Measurements from ENCODE around the gene BAIAP2.

The BAIAP2 gene

GRCh38 chr17:81039854-81040758 is 5.2 kb downstream of the BAIAP2 start:
- TF ChIP-seq CTCF (IDR thresholded peaks at IDR 0.05; ENCODE audit: control insufficient read depth, extremely low read depth, insufficient read depth) = no peak
- no peak overlapping the region for H3K4me3 ChIP-seq (ENCODE audit: low read depth, low read length)
- no peak for DNase-seq (ENCODE audit: low read depth)

GRCh38 chr17:81040791-81041337 is 5.9 kb downstream of the BAIAP2 start:
- H3K4me3 ChIP-seq (ENCODE audit: low read depth, low read length) = no peak overlapping the region
- DNase-seq (ENCODE audit: low read depth) = no peak

DNA sequence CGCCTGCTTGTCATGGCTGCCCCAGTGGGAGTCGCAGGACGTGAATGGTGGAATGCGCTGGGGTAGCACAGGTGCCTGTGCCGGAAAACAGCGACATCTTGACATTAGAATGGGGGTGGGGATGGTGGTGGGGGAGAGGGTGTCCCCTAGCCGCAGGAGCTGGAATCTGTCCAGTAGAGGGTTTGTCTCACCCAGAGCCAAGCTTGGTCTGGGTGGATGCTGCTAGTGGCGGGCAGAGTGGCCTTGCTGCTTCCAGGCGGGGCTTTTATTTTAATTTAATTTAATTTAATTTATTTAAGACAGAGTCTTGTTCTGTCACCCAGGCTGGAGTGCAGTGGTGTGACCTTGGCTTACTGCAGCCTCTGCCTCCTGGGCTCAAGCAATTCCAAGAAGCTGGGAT is 7.7 kb downstream of the BAIAP2 start:
- DNase-seq (ENCODE audit: low read depth) = no peak
- TF ChIP-seq CTCF (IDR thresholded peaks at IDR 0.05; ENCODE audit: control insufficient read depth, extremely low read depth, insufficient read depth) = no peak

More at GRCh38 chr17:81040791-81041337, 5.9 kb downstream of the BAIAP2 start:
- no peak for TF ChIP-seq CTCF (IDR thresholded peaks at IDR 0.05; ENCODE audit: control insufficient read depth, extremely low read depth, insufficient read depth)

DNA sequence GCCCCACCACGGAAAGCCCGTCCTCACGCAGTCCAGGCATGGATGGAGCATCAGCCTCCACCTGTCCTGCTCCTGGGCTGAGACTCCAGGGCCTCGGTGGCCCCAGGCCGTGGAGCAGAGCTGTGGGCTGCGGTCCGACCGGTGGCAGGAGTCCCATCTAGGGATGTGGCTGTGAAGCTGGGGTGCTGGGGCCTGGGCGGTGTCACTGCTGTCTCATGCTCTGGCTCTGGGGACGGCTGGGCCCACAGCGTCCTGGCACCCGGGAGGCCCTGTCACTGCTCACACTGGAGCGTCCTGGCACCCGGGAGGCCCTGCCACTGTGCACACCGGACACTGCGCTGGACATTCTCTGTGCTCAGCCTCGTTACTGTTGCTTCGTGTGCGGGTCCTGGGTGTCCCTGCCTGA is 8.4 kb downstream of the BAIAP2 start:
- DNase-seq (ENCODE audit: low read depth) = no peak
- no peak for TF ChIP-seq CTCF (IDR thresholded peaks at IDR 0.05; ENCODE audit: control insufficient read depth, extremely low read depth, insufficient read depth)
- H3K4me3 ChIP-seq (ENCODE audit: low read depth, low read length) = no peak overlapping the region

More for the DNA sequence above, 7.7 kb downstream of the BAIAP2 start:
- no peak overlapping the region for H3K4me3 ChIP-seq (ENCODE audit: low read depth, low read length)

GRCh38 chr17:81043725-81044427 is 8.9 kb downstream of the BAIAP2 start:
- no peak overlapping the region for H3K4me3 ChIP-seq (ENCODE audit: low read depth, low read length)
- DNase-seq (ENCODE audit: low read depth) = no peak

GRCh38 chr17:81044428-81044763 is 9.4 kb downstream of the BAIAP2 start:
- TF ChIP-seq CTCF (IDR thresholded peaks at IDR 0.05; ENCODE audit: control insufficient read depth, extremely low read depth, insufficient read depth) = no peak
- H3K4me3 ChIP-seq (ENCODE audit: low read depth, low read length) = no peak overlapping the region
- DNase-seq (ENCODE audit: low read depth) = no peak

More at GRCh38 chr17:81043725-81044427, 8.9 kb downstream of the BAIAP2 start:
- TF ChIP-seq CTCF (IDR thresholded peaks at IDR 0.05; ENCODE audit: control insufficient read depth, extremely low read depth, insufficient read depth) = no peak

All from LNCaP clone FGC (cell line).